Tibial nerve (tissue), 4 donors: ENCODE measurements around the gene CRIP3.

Source experiments
- EP300 ChIP-seq, 2 donors: sonication (generic); formaldehyde crosslinking; IDR thresholded peaks; one replicate each; pipeline ENCODE4 v1.6.1; 2017; ENCODE audit warnings: antibody characterized with exemption in 2 of 2, mild to moderate bottlenecking in 1 of 2
- POLR2A ChIP-seq, 2 donors: fragments of 450-650 bp; IDR thresholded peaks; one replicate each; pipeline ENCODE4 v1.6.1; 2017; ENCODE audit warnings: antibody characterized with exemption in 2 of 2, mild to moderate bottlenecking in 2 of 2, moderate library complexity in 2 of 2
- TF ChIP-seq, protein P1 (sequence below), 5 experiments: fragments of 200-600 bp in 3 of 5; fragments of 450-650 bp in 2 of 5; sonication (generic) in 3 of 5; IDR thresholded peaks; one replicate each; pipeline ENCODE4 v1.5.1; 2016 to 2019; ENCODE audit warnings: antibody characterized with exemption in 5 of 5, mild to moderate bottlenecking in 3 of 5, moderate library complexity in 2 of 5

DNA sequence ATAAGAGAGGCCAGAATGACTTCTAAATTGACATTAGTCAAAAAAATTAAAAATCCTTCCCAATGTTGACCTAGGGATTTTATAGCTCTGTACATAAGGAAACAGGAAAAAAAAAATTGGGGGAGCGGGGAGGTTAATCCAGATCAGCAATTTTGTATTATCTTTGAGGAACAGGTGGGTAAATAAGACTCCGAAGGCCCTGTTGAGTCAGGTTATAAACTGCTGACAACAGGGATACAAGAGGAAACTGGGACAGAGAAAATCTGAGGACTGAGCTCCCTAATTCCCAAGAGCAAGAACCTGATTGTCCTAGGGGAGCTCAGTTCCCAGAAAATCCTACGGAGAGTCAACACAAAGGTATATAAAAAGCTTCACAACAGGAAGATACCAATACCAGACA lies 26.8 kb upstream of the CRIP3 start:
- TF ChIP-seq, protein P1, sequence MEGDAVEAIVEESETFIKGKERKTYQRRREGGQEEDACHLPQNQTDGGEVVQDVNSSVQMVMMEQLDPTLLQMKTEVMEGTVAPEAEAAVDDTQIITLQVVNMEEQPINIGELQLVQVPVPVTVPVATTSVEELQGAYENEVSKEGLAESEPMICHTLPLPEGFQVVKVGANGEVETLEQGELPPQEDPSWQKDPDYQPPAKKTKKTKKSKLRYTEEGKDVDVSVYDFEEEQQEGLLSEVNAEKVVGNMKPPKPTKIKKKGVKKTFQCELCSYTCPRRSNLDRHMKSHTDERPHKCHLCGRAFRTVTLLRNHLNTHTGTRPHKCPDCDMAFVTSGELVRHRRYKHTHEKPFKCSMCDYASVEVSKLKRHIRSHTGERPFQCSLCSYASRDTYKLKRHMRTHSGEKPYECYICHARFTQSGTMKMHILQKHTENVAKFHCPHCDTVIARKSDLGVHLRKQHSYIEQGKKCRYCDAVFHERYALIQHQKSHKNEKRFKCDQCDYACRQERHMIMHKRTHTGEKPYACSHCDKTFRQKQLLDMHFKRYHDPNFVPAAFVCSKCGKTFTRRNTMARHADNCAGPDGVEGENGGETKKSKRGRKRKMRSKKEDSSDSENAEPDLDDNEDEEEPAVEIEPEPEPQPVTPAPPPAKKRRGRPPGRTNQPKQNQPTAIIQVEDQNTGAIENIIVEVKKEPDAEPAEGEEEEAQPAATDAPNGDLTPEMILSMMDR (IDR thresholded peaks at IDR 0.05) = no peak
- TF ChIP-seq POLR2A (IDR thresholded peaks at IDR 0.05) (no peak), EP300 (IDR thresholded peaks at IDR 0.05) (no peak)
